NCI-H524 treated with DMSO at 0.1 percent for 48 hours (cell line): Measurements from ENCODE around the gene WNT3A.
"Not testable (repeated sequence)": the region's sequence is repeated elsewhere in the genome, so short reads cannot be mapped to it uniquely, and the experiment has no call there.

Source experiments
- DNase-seq: peaks from one replicate; lab custom pipeline; 2025; lab: John Stamatoyannopoulos, UW

Gene WNT3A, protein sequence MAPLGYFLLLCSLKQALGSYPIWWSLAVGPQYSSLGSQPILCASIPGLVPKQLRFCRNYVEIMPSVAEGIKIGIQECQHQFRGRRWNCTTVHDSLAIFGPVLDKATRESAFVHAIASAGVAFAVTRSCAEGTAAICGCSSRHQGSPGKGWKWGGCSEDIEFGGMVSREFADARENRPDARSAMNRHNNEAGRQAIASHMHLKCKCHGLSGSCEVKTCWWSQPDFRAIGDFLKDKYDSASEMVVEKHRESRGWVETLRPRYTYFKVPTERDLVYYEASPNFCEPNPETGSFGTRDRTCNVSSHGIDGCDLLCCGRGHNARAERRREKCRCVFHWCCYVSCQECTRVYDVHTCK

DNA sequence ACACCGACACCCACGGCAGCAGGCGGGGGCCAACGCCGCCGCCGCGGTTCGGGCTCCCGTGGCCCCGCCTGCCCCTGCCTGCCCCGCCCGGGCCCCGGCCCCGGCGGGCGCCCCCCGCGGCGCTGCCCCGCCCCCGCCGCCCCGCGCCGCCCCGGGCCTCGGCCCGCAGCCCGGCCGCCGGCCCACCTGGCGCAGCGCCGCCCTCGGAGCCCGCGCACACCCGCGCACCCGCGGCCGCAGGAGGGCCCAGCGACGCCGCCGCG is at the start of gene WNT3A:
WNT3A (plus strand) TSS at position 213 of the 263 bp plus-strand sequence. CDS start 131 bp downstream, outside the sequence.
- DNase-seq = no peak

DNA sequence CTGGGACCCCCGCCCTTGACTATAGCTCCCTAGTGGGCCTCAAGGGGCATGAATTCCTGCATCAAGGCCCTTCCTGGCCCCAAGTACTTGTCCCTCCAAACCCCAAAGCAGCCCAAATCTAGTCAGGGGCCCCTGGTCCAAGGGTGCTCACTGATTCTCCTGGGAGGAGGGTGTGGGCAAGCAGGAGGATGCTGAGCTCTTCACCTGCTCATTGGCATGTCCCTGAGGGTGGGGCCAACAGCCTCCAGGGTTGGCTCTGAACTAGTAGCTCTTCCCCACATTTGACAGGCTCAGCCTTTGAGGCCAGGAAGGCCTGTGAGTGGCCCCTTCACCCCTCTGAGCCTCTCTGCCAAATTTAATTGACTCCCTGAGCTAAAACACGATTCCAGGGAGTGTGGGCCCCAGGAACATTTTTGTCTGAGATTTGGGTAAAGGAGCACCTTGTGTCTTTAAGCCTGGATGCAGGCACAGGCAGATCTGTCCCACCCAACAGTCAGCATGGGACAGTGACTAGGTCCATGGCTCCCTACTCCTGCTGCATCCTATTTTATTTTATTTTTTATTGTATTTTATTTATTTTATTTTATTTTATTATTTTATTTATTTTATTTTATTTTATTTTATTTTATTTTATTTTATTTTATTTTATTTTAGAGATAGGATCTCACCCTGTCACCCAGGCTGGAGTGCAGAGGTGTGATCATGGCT is 48.0 kb upstream of the WNT3A start:
- DNase-seq = no peak

DNA sequence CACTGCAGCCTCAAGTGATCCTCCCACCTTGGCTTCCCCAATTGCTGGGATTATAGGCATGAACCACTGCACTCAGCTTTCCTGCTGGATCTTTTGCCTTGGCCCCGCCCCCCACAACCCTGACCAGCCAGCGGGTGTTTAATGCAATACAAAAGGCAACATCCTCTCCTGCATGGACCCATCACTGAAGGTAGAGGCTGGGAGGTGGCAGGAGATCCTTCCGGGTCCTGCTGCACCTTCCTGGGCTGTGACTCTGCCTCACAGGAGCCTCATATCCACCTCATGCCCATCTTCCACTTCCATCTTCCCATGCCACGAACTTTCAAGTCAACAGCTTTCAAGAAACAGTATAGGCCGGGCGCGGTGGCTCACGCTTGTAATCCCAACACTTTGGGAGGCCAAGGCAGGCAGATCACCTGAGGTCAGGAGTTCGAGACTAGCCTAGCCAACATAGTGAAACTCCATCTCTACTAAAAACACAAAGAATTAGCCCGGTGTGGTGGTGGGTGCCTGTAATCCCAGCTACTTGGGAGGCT is 47.4 kb upstream of the WNT3A start:
- DNase-seq = no peak

DNA sequence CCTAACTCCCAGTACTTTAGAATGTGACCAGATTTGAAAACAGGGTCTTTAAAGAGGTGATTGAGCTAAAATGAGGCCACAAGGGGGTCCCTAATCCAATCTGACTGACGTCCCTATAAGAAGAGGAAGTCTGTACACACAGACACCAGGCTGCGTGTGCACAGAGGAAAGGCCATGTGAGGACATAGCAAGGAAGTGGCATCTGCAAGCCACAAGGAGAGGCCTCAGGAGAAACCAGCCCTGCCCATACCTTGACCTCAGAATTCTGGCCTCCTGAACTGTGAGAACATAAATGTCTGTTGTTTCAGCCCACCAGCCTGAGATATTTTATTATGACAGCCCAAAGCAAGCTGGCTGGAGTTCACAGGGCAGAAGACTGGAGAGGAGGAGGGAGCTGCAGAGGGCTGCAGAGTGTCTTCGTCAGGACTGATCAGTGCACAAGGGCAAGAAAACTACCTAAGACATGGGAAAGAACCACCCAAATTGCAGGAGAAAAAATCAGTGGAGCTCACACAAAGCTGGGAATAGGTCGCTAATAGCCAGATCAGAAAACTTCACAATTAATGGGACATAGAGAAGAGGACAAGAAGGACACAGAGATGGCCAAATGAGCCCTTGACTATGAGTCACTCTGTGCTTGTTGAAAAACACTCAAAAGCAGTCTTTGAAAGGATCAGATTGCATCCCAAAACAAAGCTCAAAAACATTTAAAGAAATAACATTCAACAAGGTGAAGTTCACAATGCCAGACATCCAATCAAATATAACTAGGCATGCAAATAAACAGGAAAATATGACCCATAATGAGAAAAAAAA is 44.9 kb upstream of the WNT3A start:
- DNase-seq = no peak

DNA sequence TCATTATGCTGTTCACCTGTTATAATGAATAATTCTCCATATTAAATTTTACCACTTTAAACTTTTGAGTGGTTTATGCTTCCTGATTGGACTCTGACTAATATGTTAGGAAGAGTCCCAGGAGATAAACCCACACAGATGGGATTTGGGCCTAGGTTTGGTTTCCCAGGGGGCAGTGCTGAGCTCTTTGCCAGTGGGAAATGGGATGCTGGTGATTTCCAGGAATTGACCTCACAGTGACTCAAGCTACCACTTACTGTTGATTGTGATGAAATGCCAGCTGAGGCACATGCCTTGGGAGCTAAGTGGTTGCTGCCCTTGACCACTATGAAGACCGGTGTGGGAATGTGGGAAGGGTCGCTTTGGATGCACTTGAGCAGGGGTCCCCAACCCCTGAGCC is 40.1 kb upstream of the WNT3A start:
- DNase-seq = not testable (repeated sequence)

DNA sequence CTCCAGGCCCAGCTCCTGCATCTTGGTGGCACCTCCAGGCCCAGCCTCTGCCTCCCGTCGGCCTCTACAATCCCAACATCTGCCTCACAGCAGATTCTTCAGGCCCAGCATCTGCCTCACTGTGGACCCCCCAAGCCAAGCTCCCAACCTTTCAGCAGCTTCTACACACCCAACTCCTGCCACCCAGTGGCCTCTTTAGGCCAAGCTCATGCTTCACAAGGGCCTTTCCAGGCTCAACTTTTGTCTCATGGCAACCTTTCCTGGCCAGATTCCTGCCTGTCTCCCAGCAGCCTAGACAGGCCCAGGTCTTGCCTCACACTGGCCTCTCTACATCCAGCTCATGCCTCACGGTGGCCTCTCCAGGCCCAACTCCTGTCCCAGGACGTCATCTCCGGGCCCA is 39.0 kb upstream of the WNT3A start:
- not testable (repeated sequence) for DNase-seq

DNA sequence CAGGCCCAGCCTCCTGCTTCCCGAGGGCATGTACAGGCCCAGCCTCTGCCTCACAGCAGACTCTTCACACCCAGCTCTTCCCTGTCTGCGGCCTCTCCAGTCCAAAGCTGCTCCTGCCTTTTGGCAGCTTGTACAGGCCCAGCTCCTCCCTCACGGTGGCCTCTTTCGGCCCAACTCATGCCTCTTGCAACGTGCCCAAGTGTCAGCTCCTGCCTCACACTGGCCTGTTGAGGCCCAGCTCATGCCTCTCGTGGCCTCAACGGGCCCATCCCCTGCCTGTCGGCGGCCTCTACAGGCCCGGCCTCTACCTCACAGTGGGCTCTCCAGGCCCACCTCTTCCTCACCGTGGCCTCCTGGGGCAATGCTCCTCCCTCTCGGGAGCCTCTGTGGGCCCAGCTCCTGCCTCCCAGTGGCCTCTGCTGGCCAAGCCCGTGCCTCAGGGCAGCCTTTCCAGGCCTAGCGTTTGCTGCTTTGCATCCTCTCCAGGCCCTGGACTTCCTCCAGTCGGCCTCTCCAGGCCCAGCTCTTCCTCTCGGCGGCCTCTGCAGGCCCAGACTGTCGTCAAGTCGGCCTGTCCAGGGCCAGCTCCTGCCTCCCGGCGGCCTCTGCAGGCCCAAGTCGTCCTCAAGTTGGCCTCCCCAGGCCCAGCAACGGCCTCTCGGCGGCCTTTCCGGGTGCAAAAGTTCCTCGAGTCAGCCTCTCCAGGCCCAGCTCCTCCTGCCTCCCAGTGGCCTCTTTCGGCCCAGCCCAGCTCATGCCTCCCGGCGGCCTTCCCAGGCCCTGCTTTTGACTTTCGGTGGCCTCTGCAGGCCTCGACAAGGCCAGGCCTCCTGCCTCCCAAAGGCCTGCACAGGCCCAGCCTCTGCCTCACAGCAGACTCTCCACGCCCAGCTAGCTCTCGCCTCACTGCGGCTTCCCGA is 36.5 kb upstream of the WNT3A start:
- not testable (repeated sequence) for DNase-seq

DNA sequence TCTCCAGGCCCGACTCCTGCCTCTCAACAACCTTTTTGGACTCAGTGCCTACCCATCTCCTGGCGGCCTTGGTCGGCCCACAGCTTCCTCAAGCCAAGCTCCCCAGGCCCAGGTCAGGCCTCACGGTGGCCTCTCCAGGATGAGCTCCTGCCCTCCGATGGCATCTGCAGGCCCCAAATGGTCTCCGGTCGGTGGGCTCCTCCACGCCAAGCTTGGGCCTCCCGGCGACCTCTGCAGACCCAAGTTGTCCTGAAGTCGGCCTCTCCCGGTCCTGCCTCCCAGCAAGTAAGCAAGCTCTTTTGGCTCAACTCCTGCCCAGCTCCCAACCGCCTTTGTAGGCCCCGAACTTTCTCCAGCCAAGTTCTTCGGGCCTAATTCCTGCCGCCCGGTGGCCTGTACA is 35.6 kb upstream of the WNT3A start:
- DNase-seq = not testable (repeated sequence)

DNA sequence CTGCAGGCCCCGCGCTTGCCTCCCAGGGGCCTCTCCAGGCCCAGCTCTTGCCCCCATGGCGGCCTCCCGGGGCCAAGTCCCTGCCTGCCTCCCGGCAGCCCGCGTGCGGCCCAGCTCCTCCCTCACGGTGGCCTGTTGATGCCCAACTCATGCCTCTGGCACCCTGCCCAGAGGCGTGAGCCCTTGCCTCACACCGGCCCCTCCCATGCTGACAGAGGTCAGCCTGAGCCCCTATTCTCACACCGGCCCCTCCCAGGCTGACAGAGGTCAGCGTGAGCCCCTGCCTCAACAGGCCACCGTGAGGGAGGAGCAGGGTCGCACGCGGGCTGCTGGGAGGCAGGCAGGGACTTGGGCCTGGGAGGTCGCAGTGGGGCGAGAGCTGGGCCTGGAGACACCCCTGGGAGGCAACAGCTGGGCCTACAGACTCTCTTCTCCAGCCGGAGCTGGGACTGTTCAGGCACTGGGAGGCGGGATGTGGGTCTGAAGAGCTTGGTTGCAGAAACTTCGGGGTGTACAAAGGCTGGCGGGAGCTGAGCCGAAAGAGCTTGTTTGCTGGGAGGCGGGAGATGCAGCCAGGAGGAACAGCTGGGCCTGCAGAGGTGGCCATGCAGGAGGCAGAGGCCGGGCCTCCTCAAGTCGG is 35.0 kb upstream of the WNT3A start:
- DNase-seq = not testable (repeated sequence)

DNA sequence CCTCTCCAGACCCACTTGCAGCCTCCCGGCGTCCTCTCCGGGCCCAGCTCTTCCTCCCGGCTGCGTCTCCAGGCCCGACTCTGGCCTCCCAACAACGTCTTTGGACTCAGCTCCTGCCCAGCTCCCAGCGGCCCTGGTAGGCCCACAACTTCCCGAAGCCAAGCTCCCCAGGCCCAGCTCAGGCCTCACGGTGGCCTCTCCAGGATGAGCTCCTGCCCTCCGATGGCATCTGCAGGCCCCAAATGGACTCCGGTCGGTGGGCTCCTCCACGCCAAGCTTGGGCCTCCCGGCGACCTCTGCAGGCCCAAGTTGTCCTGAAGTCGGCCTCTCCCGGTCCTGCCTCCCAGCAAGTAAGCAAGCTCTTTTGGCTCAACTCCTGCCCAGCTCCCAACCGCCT is 34.5 kb upstream of the WNT3A start:
- DNase-seq = not testable (repeated sequence)

DNA sequence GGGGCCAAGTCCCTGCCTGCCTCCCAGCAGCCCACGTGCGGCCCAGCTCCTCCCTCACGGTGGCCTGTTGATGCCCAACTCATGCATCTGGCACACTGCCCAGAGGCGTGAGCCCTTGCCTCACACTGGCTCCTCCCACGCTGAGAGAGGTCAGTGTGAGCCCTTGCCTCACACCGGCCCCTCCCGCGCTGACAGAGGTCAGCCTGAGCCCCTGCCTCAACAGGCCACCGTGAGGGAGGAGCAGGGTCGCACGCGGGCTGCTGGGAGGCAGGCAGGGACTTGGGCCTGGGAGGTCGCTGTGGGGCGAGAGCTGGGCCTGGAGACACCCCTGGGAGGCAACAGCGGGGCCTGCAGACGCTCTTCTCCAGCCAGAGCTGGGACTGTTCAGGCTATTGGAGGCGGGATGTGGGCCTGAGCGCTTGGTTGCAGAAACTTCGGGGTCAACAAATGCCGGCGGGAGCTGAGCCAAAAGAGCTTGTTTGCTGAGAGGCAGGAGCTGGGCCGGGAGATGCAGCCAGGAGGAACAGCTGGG is 33.9 kb upstream of the WNT3A start:
- not testable (repeated sequence) for DNase-seq

DNA sequence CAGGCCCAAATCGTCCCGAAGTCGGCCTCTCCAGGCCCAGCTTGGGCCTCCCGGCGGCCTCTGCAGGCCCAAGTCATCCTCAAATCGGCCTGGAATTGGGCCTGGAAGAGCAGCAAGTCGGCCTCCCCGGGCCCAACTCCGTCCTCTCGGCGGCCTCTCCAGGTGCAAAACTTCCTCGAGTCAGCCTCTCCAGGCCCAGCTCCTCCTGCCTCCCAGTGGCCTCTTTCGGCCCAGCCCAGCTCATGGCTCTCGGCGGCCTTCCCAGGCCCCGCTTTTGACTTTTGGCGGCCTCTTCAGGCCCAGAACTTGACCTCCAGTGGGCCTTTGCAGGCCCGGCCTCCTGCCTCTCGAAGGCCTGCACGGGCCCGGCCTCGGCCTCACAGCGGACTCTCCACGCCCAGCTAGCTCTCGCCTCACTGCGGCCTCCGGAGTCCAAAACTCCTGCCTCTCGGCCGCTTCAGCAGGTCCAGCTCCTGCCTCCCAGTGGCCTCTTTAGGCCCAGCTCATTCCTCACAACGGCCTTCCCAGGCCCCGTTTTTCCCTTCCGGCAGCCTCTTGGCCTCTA is 33.0 kb upstream of the WNT3A start:
- not testable (repeated sequence) for DNase-seq

DNA sequence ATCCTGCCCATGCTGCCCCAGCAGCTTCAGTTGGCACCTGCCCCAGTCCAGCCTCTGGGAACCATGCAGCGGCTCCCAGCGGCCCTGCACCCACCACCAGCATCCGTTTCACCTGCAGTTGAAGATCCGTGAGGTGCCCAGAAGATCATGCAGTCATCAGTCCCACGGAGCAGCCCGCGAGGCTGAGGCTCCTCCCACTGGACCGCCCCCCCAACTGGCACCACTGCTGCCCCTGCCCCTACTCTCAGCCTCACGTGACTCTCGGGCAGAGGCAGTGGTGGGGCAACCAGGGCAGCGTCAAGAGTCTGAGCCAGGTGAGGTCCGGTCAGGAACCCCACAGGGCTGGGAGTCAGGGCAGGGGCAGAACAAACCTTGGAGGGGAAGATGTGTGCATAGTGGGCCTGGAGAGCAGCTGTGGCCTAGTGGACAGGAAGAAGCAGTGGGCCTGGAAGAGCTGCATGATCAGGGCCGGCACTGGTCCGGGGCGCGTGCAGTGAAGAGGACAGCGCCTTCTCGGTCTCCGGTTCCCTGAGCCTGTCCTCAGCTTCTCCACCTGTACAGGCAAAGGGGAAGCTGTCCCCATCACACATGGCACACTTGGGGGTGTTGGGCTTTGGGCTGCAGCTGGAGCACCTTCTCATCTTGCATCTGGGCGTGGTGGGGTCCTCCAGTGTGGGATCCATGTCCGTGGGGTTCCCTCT is 31.1 kb upstream of the WNT3A start:
- DNase-seq = not testable (repeated sequence)

DNA sequence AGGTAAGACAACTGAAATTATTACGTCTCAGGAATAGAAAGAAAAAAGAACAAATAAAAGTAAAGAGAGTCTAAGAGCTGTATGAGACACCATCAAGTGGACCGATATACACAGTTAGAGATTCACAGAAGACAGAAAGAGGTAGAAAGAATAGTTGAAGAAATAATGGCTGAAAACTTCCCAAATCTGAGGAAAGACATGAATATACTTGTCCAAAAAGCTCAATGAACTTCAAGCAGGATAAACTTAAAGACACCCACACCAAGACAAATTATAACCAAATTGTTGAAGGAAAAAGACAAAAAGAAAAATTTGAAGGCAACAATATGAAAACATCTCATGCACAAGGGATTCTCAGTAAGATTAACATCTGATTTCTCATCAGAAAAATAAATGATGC is 19.6 kb upstream of the WNT3A start:
- no peak for DNase-seq

DNA sequence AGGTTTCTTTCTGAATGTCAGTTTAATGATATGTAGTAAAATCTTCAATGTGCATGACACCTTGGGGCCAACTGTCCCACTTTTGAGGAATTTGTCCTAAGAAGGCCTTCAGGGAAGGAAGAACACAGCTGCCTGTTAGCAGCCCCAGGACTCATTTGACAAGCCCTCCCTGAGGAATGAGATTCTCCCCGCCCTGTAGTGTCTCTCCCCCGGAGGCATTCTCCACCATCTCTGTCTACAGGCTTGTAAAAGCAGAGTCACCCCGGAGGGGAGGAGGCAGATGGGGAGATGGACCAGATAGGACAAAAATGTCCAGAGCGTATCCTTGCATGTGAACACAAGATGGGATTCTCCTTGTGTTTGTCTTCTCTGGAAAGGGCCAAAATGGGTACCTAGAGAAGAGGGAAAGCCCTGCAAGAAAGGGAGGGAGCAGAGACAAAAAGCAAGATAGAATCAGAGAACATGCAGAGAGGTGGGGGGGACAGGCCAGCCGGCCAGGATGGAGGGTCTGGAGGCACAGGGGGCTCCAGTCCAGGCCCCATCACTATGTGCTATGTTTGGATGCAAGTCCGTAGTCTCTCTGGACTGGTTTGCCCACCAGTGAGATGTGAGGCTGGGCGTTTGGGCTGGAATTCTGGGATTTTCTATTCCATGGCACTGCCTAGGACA is 12.0 kb upstream of the WNT3A start:
- DNase-seq = no peak

DNA sequence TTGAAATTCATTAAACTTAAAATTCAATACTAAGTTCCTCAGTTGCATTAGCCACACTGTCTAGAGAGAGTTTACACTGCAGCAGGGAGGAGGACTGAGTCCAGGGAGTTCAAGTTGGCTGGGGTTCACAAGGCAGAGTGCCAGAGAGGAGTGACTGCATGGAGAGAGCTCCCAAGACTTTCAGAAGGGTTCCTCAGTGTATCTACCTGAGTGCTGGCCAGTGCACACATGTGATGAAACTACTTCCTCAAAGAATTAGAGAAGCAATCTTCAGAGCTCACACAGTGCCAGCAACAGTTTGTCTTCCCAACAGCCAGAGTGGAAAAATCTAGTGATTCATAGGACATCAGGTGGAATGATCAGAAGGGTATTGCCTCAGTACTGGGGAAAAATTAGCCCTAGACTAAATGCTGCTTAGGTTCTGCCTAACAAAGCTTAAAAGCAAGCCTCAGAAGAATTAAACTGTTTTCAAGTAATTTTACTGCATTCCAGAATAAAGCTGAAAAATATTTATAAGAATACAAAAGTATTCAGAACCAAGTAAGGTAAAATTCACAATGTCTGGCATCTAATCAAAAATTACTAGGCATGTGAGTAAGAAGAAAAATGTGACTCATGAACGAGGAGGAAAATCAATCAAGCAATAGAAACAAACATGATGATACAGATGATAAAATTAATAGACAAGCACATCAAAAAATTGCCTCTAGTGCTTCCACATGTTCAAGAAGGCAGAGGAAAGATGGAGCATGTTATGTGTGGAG is 10.4 kb upstream of the WNT3A start:
- no peak for DNase-seq

DNA sequence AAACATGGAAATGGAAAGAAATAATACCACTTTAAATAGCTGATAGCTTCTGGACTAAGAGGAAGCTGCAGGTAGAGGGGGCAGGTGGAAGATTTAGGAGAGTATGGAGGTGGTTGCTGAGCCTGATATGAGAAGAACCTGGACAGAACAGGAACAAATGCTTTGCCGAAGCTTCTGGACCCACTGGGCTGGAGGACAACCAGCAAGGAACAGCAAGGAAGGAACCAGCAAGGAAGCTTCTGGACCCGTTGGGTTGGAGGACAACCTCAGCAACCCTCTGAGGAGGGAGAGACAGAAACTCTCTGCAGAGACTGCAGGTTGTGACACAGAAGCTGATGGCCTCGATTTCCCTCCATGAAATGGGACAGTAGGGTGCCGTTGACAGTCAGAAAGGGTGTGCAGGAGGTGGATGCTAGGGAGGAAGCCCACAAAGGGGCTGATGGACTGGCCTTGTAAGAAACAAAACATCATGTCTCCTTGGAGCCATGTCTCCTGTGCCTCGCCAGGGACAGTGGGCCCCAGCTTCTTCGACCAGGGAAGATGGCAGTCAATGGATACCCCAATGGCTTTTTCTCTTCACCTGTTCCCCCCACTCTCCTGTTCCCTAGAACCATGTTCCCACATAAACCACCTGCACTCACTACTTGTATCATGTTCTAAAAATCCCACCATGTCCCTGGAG is 8.3 kb upstream of the WNT3A start:
- no peak for DNase-seq
